SH-SY5Y (cell line): Measurements from ENCODE around the gene SLC35E2B.

Experiments
- GATA2 ChIP-seq: IDR thresholded peaks from 2 replicates; pipeline ENCODE4 v1.6.1; 2011; ENCODE audit warnings: mild to moderate bottlenecking, low read depth, low read length
- GATA3 ChIP-seq: IDR thresholded peaks from 2 replicates; pipeline ENCODE4 v1.6.1; 2011; ENCODE audit warnings: low read depth, mild to moderate bottlenecking, low read length, moderate library complexity

DNA sequence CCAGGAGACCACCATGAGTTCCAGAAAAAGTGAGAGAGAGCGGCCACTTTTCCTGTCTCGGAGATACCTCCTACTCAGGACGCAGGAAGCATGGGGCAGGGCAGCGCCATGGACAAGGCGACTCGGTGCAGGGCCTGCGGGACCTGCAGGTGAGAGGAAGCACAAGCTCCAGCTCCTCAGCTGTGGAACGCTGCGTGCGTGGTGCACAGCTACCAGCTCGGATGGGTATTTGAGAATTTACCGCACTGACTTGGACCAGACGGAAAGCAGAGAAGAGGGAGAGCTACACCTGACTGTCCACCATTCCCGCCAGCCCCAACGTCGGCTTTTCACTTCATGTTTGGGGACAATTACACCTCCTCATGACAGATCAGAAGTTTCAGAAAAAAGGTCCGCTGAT lies 39.8 kb upstream of the SLC35E2B start:
- TF ChIP-seq GATA2 = no peak
- no peak for TF ChIP-seq GATA3
